H9 (cell line): ENCODE data around the gene TRAPPC14. TPM values are rescaled to one million over a fixed set of nuclear protein-coding genes. Genes with fewer than 3 reads are reported as not detected.

ENCODE experiments used
- DNase-seq: peaks from one replicate; pipeline ENCODE4 v3.0.0-alpha.2; 2017
- H2AFZ ChIP-seq: one replicate; pipeline ENCODE4 v1.6.1; 2013; ENCODE audit warnings: mild to moderate bottlenecking, low read length, control low read depth, moderate library complexity
- H2AK5ac ChIP-seq: 2 replicates; pipeline ENCODE4 v1.6.1; 2013; ENCODE audit warnings: low read length, control low read depth, mixed read lengths; ENCODE audit not compliant: insufficient read length
- H2BK120ac ChIP-seq: one replicate; pipeline ENCODE4 v1.6.1; 2013; ENCODE audit warnings: low read depth, mild to moderate bottlenecking, low read length, control low read depth, inconsistent platforms; ENCODE audit not compliant: poor library complexity, severe bottlenecking
- H2BK12ac ChIP-seq: 2 replicates; pipeline ENCODE4 v1.6.1; 2013; ENCODE audit warnings: low read length, control low read depth, mixed read lengths, low read depth; ENCODE audit not compliant: insufficient read length
- H2BK15ac ChIP-seq: 2 replicates; pipeline ENCODE4 v1.6.1; 2013; ENCODE audit warnings: low read depth, low read length, control low read depth
- H2BK20ac ChIP-seq: one replicate; pipeline ENCODE4 v1.6.1; 2013; ENCODE audit warnings: low read depth, mild to moderate bottlenecking, low read length, control low read depth, inconsistent platforms; ENCODE audit not compliant: poor library complexity, severe bottlenecking
- H2BK5ac ChIP-seq: 2 replicates; pipeline ENCODE4 v1.6.1; 2013; ENCODE audit warnings: low read length, control low read depth, mixed read lengths; ENCODE audit not compliant: insufficient read length
- H3K14ac ChIP-seq: 2 replicates; pipeline ENCODE4 v1.6.1; 2013; ENCODE audit warnings: low read length, control low read depth; ENCODE audit not compliant: insufficient read depth
- H3K18ac ChIP-seq: 2 replicates; pipeline ENCODE4 v1.6.1; 2013; ENCODE audit warnings: low read depth, mild to moderate bottlenecking, mixed read lengths, low read length, control low read depth; ENCODE audit not compliant: insufficient read length
- H3K23ac ChIP-seq: 2 replicates; pipeline ENCODE4 v1.6.1; 2013; ENCODE audit warnings: low read length, control low read depth, mixed read lengths, low read depth; ENCODE audit not compliant: insufficient read length
- H3K23me2 ChIP-seq: 2 replicates; pipeline ENCODE4 v1.6.1; 2013; ENCODE audit warnings: low read depth, mild to moderate bottlenecking, mixed read lengths, low read length, control low read depth; ENCODE audit not compliant: insufficient read length, poor library complexity, severe bottlenecking
- H3K27ac ChIP-seq: 2 replicates; pipeline ENCODE4 v1.5.1; 2013; ENCODE audit warnings: low read length, control low read depth, mixed read lengths, low read depth; ENCODE audit not compliant: insufficient read length
- H3K27me3 ChIP-seq: 2 replicates; pipeline ENCODE4 v1.6.1; 2013; ENCODE audit warnings: low read length, control low read depth, inconsistent platforms; ENCODE audit not compliant: insufficient read depth
- H3K4ac ChIP-seq: 2 replicates; pipeline ENCODE4 v1.6.1; 2013; ENCODE audit warnings: low read depth, mild to moderate bottlenecking, control low read depth, inconsistent platforms, low read length, moderate library complexity
- H3K4me1 ChIP-seq: 2 replicates; pipeline ENCODE4 v1.6.1; 2013; ENCODE audit warnings: low read length, control low read depth, inconsistent platforms; ENCODE audit not compliant: insufficient read depth
- H3K4me2 ChIP-seq: 2 replicates; pipeline ENCODE4 v1.6.1; 2013; ENCODE audit warnings: low read length, control low read depth, mixed read lengths; ENCODE audit not compliant: insufficient read length, insufficient read depth
- H3K56ac ChIP-seq: 2 replicates; pipeline ENCODE4 v1.6.1; 2013; ENCODE audit warnings: low read depth, mild to moderate bottlenecking, mixed read lengths, low read length, control low read depth; ENCODE audit not compliant: insufficient read length
- H3K79me1 ChIP-seq: 2 replicates; pipeline ENCODE4 v1.6.1; 2013; ENCODE audit warnings: low read depth, mild to moderate bottlenecking, moderate library complexity, low read length, control low read depth, inconsistent platforms; ENCODE audit not compliant: insufficient read depth, poor library complexity, severe bottlenecking
- H3K79me2 ChIP-seq: 2 replicates; pipeline ENCODE4 v1.6.1; 2013; ENCODE audit warnings: low read length, control low read depth, inconsistent platforms; ENCODE audit not compliant: insufficient read depth
- H3K9ac ChIP-seq: 2 replicates; pipeline ENCODE4 v1.6.1; 2013; ENCODE audit warnings: low read length, control low read depth, mixed read lengths; ENCODE audit not compliant: insufficient read length; ENCODE audit errors: extremely low read depth
- H3K9me3 ChIP-seq: one replicate; pipeline ENCODE4 v1.6.1; 2013; ENCODE audit warnings: low read depth, low read length, inconsistent platforms; ENCODE audit not compliant: control insufficient read depth
- H3T11ph ChIP-seq: one replicate; pipeline ENCODE4 v1.6.1; 2013; ENCODE audit warnings: mild to moderate bottlenecking, low read length, control low read depth, inconsistent platforms
- H4K20me1 ChIP-seq: one replicate; pipeline ENCODE4 v1.6.1; 2013; ENCODE audit not compliant: control insufficient read depth, insufficient read length, insufficient read depth
- H4K5ac ChIP-seq: 2 replicates; pipeline ENCODE4 v1.6.1; 2013; ENCODE audit warnings: low read depth, mild to moderate bottlenecking, mixed read lengths, low read length, control low read depth; ENCODE audit not compliant: insufficient read length
- H4K8ac ChIP-seq: replicated peaks from 2 replicates; pipeline ENCODE4 v1.6.1; 2013; ENCODE audit warnings: low read length, control low read depth, mixed read lengths, low read depth; ENCODE audit not compliant: insufficient read length
- H4K91ac ChIP-seq: 2 replicates; pipeline ENCODE4 v1.6.1; 2013; ENCODE audit warnings: low read depth, mild to moderate bottlenecking, moderate library complexity, mixed read lengths, low read length, control low read depth; ENCODE audit not compliant: insufficient read length
- H3K27ac Mint-ChIP-seq, 3 experiments: 2 replicates in 2 of 3; 3 replicates in 1 of 3; pipeline ENCODE4 v1.8.0; 2020 to 2021; ENCODE audit warnings: mixed read lengths in 3 of 3, mild to moderate bottlenecking in 1 of 3, moderate library complexity in 1 of 3
- H3K27me3 Mint-ChIP-seq: 2 replicates; pipeline ENCODE4 v1.8.0; 2021; ENCODE audit warnings: low read depth, mild to moderate bottlenecking, moderate library complexity, mixed read lengths
- H3K36me3 Mint-ChIP-seq, 3 experiments: 2 replicates in 2 of 3; 3 replicates in 1 of 3; pipeline ENCODE4 v1.8.0; 2020 to 2021; ENCODE audit warnings: low read depth in 3 of 3, mixed read lengths in 3 of 3; ENCODE audit not compliant: insufficient read depth in 1 of 3
- H3K4me1 Mint-ChIP-seq, 2 experiments: 2 replicates each; pipeline ENCODE4 v1.8.0; 2020; ENCODE audit warnings: mixed read lengths in 2 of 2
- H3K4me3 Mint-ChIP-seq, 2 experiments: 2 replicates in 1 of 2; 3 replicates in 1 of 2; pipeline ENCODE4 v1.8.0; 2020 to 2021; ENCODE audit warnings: mild to moderate bottlenecking in 2 of 2, mixed read lengths in 2 of 2, moderate library complexity in 1 of 2
- H3K9me3 Mint-ChIP-seq, 2 experiments: 2 replicates in 1 of 2; 3 replicates in 1 of 2; pipeline ENCODE4 v1.8.0; 2020; ENCODE audit warnings: mild to moderate bottlenecking in 2 of 2, mixed read lengths in 2 of 2, moderate library complexity in 1 of 2
- WGBS: extraction: QIAGEN DNeasy Blood & Tissue Kit; methylation state at CpG from one replicate; pipeline ENCODE4 v1.1.7; 2013; ENCODE audit warnings: missing lambda C conversion rate, low lambda C conversion rate, mixed read lengths; ENCODE audit not compliant: insufficient read length; ENCODE audit errors: extremely low coverage; 5-methylcytosine and 5-hydroxymethylcytosine counted together
- long read RNA-seq: library from polyadenylated mRNA; unstranded; transcript quantifications from one replicate; pipeline ENCODE4 v2.0.0, GENCODE V29; 2020
- total RNA-seq: library from RNA; stranded (reverse); gene quantifications from 2 replicates; pipeline ENCODE4 v1.2.1, GENCODE V29; 2021
- TF ChIP-seq, protein P1 (sequence below): fragments of 200-600 bp; sonication (generic); conservative IDR thresholded peaks from 3 replicates; pipeline ENCODE4 v1.8.0; 2021; ENCODE audit warnings: antibody characterized with exemption, mild to moderate bottlenecking

TRAPPC14 gene, protein sequence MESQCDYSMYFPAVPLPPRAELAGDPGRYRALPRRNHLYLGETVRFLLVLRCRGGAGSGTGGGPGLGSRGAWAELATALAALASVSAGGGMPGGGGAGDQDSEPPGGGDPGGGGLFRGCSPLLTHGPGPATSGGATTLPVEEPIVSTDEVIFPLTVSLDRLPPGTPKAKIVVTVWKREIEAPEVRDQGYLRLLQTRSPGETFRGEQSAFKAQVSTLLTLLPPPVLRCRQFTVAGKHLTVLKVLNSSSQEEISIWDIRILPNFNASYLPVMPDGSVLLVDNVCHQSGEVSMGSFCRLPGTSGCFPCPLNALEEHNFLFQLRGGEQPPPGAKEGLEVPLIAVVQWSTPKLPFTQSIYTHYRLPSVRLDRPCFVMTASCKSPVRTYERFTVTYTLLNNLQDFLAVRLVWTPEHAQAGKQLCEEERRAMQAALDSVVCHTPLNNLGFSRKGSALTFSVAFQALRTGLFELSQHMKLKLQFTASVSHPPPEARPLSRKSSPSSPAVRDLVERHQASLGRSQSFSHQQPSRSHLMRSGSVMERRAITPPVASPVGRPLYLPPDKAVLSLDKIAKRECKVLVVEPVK
- total RNA-seq = 31.8 and 32.8 TPM in 2 replicates
- long read RNA-seq, partial matches to known transcripts = 16 of 24 reads
- long read RNA-seq, other reads (novel, unspliced or antisense) = 7 of 24 reads

DNA sequence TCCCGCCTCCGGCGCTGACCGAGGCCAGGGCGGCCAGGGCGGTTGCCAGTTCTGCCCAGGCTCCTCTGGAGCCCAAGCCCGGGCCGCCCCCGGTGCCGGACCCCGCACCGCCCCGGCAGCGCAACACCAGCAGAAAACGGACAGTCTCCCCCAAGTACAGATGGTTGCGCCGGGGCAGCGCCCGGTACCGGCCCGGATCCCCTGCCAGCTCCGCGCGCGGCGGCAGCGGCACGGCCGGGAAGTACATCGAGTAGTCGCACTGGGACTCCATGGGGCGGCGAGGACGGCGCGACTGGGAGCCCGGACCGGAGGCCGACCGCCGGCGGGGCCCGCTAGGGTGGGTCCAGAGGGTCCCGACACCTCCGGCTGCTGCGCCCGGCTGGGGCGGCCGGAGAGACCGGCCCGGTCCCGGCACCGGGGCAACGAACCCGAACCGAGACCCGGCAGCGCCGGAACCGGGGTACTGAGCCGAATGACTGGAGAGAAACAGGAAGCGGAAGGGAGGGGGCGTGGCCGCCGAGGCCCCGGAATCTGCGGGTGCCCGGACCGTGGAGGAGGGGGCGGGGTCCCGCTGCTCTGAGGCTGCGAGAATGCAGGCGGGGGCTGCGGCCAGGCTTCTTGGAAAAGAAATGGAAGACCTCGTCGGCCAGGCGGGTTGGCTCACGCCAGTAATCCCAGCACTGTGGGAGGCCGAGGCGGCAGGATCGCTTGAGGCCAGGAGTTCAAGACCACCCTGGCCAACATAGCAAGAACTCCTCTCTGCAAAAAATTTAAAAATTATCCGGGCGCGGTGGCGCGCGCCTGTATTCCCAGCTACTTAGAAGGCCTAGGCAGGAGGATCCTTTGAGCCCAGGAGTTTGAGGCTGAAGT lies at the start of gene TRAPPC14:
TRAPPC14 (minus strand) TSS at position 495 of the 870 bp plus-strand sequence; CDS start at position 271, 224 bp downstream.
- Mint-ChIP-seq H3K4me3 (peak within 1 kb of the TSS; percentile 75 to 83), H3K36me3 (peaks cover 16 to 36% (median 36%) of the 10 kb centered on the region in 3 experiments; a peak in 6 of 7 replicates), H3K27ac (peak within 1 kb of the TSS; percentile 59 to 92 (median 64); a peak in 4 of 7 replicates), H3K9me3 (no peaks in the 10 kb centered on the region), H3K27me3 (no peaks in the 10 kb centered on the region; the same call in 1 of the 2 replicates), H3K4me1 (peaks cover 16 to 32% of the 10 kb centered on the region in 2 experiments)
- no peak within 1 kb of the TSS for H4K91ac ChIP-seq
- H3K9me3 ChIP-seq = no peaks in the 10 kb centered on the region
- no peak within 1 kb of the TSS for H4K5ac ChIP-seq
- no peak within 1 kb of the TSS for H2BK5ac ChIP-seq
- no peak within 1 kb of the TSS for H2BK120ac ChIP-seq
- peak within 1 kb of the TSS; percentile 68 for H3K9ac ChIP-seq
- H3K27ac ChIP-seq = no peak within 1 kb of the TSS
- peak within 1 kb of the TSS; percentile 46; the same call in 1 of the 2 replicates for H3K14ac ChIP-seq
- H3K56ac ChIP-seq = no peak within 1 kb of the TSS
- no peak within 1 kb of the TSS for H3T11ph ChIP-seq
- no peaks in the 10 kb centered on the region for H3K79me2 ChIP-seq
- H2BK12ac ChIP-seq = no peak within 1 kb of the TSS
- no peaks in the 10 kb centered on the region; the same call in 1 of the 2 replicates for H3K4me1 ChIP-seq
- no CpG with 5 or more reads among the region's 87 CpGs for WGBS
- H3K4ac ChIP-seq = no peak within 1 kb of the TSS
- H3K18ac ChIP-seq = no peak within 1 kb of the TSS
- H2AFZ ChIP-seq = no peak within 1 kb of the TSS
- no peaks in the 10 kb centered on the region for H3K27me3 ChIP-seq
- no peaks in the 10 kb centered on the region for H4K20me1 ChIP-seq
- peak; percentile 94 for DNase-seq
- TF ChIP-seq, protein P1, sequence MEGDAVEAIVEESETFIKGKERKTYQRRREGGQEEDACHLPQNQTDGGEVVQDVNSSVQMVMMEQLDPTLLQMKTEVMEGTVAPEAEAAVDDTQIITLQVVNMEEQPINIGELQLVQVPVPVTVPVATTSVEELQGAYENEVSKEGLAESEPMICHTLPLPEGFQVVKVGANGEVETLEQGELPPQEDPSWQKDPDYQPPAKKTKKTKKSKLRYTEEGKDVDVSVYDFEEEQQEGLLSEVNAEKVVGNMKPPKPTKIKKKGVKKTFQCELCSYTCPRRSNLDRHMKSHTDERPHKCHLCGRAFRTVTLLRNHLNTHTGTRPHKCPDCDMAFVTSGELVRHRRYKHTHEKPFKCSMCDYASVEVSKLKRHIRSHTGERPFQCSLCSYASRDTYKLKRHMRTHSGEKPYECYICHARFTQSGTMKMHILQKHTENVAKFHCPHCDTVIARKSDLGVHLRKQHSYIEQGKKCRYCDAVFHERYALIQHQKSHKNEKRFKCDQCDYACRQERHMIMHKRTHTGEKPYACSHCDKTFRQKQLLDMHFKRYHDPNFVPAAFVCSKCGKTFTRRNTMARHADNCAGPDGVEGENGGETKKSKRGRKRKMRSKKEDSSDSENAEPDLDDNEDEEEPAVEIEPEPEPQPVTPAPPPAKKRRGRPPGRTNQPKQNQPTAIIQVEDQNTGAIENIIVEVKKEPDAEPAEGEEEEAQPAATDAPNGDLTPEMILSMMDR = no peak
- H2BK15ac ChIP-seq = no peak within 1 kb of the TSS
- H2AK5ac ChIP-seq = no peak within 1 kb of the TSS
- H2BK20ac ChIP-seq = no peak within 1 kb of the TSS
- H3K23me2 ChIP-seq = peaks cover 10% of the 10 kb centered on the region
- H4K8ac ChIP-seq = no peak within 1 kb of the TSS
- peaks cover 2% of the 10 kb centered on the region for H3K79me1 ChIP-seq
- H3K4me2 ChIP-seq = peak within 1 kb of the TSS; percentile 92
- H3K23ac ChIP-seq = no peak within 1 kb of the TSS
